GM20431 (cell line): ENCODE data around the gene HSD17B7.
"Not testable (repeated sequence)": the region's sequence is repeated elsewhere in the genome, so short reads cannot be mapped to it uniquely, and the experiment has no call there.

ENCODE experiments used
- in situ Hi-C: fragments of 300-500 bp; cut with MseI, MboI; formaldehyde crosslinking; loops from one replicate; pipeline ENCODE4 v1.15.0; 2020; ENCODE audit warnings: low sequenced_read_pairs; ENCODE audit not compliant: unreplicated experiment

The HSD17B7 gene, protein sequence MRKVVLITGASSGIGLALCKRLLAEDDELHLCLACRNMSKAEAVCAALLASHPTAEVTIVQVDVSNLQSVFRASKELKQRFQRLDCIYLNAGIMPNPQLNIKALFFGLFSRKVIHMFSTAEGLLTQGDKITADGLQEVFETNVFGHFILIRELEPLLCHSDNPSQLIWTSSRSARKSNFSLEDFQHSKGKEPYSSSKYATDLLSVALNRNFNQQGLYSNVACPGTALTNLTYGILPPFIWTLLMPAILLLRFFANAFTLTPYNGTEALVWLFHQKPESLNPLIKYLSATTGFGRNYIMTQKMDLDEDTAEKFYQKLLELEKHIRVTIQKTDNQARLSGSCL

GRCh38 chr1:162790303-162790984, at the start of gene HSD17B7:
TSS of gene HSD17B7 (plus strand) at chr1:162790702. CDS start at chr1:162790801, 99 bp downstream.
- in situ Hi-C loops, result not testable (repeated sequence)

DNA sequence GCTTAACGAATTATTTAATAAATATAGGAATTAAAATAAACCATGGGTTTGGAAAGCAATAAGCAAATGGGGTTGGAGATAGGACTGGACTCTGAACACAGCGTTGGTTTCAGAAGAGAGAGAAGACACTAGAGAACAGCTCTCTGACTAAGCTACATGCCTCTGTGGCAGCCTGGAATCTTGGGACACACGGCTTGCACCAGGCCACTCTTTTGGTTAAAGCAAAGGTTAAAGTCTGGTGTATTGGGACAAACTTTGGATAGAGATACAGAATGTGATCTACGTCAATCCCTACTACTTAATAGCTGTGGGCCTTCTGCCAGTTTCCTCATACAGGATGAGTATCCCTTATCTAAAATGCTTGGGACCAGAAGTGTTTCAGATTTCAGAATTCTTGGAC, 49.7 kb upstream of the HSD17B7 start:
- in situ Hi-C loops, result no loop called here

GRCh38 chr1:162741574-162741973, 48.9 kb upstream of the HSD17B7 start:
- in situ Hi-C loops, result no loop called here

GRCh38 chr1:162746264-162746942, 44.1 kb upstream of the HSD17B7 start:
- in situ Hi-C loops, result not testable (repeated sequence)

DNA sequence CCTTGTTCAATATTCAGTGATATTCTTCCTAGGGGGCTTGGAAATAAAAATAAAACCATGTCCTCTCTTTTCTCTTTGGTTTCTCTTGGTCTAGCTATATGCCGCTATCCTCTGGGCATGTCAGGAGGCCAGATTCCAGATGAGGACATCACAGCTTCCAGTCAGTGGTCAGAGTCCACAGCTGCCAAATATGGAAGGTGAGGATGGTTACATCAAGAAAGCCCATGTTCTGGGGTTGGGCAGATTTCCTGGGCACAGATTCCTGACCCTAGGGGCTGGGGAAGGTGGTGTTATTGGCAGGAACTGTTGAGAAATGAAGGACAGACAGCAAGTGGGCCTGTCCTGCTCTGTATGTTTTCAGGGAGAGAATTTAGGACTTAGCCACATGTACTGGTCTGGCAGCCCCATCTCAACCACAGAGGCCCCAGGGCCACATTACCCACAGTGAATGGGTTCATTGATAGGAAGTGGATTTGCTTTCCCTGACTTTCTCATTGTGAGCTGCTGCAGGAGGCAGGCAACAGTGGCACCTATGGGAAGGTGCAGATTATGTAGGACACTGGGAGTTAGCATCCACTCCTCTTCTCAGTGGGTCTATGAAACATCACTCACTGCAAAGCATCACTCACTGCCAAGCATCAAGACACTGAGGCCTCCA, 37.4 kb upstream of the HSD17B7 start:
- in situ Hi-C loops, result no loop called here

DNA sequence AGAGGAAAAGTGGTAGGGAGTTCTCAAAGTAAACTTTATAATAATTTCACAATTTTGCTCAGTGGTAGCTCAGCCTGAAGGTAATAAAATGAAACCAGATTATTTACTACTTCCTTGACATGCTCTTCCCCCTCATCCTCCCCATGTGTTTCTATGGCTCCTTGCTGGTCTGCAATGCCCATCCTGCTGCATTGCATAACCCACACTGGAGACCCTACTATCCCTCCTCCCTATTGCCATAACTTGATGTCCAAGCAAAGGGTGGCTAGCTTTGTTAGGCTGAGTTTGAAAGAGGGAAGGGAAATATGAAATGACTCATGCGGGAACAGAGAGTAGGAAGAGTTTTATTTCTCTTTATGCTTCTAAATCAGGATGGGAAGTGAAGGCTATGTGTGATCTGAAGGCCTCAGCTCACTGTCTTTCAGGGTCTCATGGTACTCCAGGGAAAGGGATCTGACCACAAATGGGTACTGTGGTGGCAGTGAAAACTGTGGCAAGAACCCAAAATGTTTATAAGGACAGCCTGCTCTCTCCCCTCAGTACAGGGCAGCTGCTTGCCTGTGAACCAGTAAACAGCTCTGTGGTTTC, 36.4 kb upstream of the HSD17B7 start:
- in situ Hi-C loops, result no loop called here

DNA sequence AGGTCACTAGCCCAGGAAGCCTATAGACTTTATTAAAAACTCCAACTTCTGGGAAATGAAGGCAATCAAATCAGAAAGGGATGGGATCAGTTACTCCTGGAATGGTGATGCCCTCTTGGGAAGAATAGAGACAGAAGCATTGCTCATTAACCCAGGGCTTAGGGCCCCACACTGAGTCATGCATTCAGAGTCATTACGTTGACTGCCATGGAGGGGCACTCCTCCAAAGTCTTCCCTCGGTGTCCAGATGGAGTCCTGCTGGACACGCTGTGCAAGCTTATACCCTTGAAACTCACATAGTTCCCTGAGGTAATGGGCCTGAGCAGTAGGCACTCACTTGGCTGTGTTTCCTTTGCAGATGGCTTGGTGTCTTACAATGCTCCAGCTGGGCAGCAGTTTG, 35.2 kb upstream of the HSD17B7 start:
- in situ Hi-C loops, result no loop called here

DNA sequence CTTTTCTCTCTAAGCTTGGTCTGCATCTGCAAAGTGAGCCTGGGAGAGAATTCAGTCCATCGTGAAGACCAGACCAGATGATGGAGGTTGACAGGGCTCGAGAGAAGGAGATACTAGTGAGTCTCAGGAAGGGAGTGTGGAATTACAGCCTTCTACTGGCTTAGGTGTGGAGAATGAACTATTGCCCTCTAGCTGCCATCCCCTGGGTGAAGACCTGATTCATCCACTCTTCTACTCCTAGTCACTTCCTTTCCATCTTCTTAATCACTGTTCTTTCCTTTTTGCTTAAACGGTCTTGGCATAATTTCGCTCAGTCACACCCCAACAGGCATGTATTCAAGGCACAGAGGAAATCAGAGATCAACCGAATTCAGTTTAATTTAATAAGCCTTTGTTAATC, 34.0 kb upstream of the HSD17B7 start:
- in situ Hi-C loops, result no loop called here

GRCh38 chr1:162757476-162757875, 33.0 kb upstream of the HSD17B7 start:
- in situ Hi-C loops, result no loop called here

- in situ Hi-C loops, result no loop called here
These were observed 24.7 kb upstream of the HSD17B7 start for GRCh38 chr1:162765788-162766187.

- in situ Hi-C loops, result no loop called here
These were observed 17.8 kb upstream of the HSD17B7 start for GRCh38 chr1:162772571-162773154.

DNA sequence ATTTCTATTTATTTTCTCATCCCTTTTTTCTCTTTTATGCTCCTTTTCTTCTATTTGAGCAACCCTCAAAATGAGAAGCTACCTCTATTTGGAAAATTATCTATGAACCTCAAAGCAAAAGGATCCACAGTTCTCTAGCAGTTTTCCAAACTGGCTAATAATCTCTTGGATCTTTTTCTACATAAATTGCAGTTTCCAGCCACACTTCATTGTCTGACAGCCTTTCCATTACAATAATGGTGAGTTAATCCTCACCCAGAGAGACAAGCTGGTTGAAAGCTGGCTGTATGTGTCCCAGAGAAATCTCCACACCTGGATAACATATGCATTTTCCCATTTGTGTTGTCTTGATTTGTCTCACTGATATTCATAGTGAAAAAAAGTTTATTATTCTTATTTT, 16.5 kb upstream of the HSD17B7 start:
- in situ Hi-C loops, result no loop called here

DNA sequence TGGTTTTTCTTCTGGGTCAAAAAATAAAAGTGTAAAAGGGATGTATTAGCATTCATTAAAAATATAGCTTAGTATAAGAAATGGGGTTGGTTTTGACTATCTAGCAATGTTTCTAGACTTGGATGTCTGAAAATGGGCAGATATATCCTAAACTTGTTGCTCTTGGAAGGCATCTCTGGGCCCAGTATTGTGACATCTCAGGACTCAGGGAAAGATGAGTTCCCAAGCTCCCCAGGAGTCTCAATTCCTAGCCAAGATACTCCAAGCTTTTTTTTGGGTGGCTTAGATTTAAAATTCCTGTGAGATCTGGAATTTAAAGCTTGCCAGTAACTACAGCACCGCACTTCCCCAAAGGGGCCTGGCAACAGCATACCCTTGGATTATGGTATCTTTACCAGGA, 11.5 kb upstream of the HSD17B7 start:
- in situ Hi-C loops, result no loop called here

DNA sequence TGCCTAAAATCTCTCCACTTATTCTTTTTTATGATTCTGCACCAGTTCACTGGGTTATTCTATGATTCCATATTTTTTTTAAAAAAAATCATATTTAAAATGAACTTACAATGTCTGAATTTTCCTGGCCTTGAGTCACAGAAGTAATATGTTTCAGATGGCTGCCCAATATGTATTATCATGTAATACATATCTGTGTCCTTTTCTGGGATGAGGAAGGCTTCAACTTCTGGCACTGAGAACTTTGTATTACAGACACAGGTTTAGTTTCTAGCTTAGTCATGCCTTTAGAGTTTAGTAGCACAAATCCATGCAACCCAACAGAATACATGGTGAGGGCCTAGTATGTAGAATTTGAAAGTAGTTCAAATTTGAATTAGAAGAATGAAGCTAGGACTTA, 7.8 kb upstream of the HSD17B7 start:
- in situ Hi-C loops, result no loop called here

DNA sequence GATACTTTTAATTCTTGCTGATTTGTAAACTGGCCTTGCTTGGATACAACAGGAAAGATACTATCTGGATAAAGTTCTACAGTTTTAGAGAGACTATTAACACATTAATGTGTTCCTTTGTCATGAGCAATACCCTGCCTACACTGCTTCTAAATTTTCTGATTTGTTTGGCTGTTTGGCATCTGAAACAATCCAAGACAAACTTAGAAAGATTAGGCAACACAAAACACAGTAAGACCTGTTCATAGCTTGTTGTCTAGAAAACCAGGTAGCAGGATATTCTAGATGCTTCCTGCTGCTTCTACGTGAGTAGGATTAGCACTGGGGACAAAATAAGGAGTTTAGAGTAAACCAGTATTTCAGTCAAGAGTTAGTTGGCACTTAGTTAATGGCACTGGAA, 5.6 kb upstream of the HSD17B7 start:
- in situ Hi-C loops, result not testable (repeated sequence)

DNA sequence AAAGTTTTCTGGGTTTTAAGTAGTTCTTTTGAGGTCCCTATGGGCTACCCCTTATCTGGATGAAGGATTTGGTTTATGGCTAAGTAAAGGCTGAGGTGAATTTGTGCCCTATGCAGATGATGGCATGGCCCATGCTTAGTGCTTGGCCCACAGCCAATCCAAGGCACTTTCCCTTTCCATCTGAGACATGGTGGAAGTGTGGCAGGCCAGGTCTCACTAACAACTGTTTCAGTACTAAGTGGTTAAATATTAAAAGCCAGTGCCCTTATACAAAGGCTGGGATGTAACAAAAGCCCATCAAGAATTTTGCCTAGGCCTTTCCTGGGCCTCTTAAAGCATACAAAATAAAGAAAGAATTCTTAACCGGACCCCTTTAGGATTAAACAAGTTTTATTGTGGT, 1.7 kb upstream of the HSD17B7 start:
- in situ Hi-C loops, result not testable (repeated sequence)

DNA sequence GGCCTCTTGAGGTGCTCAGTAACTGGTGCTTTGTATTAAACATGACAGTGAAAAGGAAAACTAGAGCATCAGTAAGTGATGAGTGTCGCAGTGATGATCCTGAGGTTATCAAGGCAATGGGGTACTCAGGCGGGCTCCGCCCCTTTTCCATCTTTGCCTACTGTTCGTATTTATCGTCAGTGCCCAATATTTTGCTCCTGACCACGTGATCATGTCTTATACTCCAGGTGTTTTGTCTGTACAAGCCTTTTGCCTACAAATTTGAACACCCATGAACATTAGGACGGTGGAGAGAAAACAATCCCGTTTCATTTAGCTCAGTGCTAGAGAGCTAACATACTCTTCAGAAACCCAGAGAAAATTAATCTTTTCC, 469 bp downstream of the HSD17B7 start:
- in situ Hi-C loops, result not testable (repeated sequence)

DNA sequence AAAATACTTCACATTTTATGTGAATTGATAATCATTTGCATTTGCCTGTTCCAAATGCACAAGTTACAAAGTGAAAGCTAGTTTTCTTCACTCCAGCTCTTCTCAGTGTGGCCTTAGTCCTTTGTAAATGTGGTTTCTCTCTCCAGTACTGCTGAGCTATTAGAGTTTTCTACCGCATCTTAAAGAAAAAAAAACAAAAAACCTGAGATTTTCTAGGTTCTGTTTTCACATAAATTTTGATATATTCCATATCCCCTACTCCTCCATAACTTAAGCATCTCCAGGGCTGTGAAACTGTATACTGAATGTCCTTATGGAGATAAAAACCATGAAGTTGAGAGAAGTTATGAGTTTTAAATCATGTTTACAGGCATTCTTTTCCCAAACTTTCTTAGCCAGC, 3.8 kb downstream of the HSD17B7 start:
- in situ Hi-C loops, result not testable (repeated sequence)

DNA sequence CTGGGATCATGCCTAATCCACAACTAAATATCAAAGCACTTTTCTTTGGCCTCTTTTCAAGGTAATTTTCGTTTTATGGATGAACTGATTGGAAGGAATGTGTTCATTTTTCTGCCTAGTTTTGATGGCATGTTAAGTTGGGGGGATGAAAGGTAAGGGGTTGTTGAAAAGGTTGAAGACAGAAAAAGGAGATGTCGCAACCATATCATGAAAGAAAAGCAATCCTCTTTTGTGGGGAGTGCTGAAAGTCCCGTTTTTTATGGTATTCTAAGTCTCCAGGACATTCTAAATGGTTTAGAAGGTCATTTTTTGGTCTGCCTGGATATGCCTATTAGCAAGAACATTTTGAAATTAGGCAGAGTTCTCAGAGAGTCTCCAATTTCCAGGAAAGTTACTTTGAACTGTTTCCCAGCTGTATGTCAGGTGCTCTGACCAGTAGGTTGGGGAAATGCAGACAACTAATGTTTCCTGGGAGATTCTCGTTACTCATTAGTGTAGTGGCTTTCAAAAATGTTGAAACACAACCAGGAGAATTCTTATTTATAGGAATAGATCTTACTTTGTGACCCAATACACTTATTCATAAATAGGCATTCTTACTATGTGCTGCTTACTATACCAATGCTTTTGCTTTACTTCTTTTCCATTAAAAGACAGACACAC, 6.2 kb downstream of the HSD17B7 start:
- in situ Hi-C loops, result not testable (repeated sequence)
